Stimulated activated CD4-positive, alpha-beta T cell treated with anti-CD3 and anti-CD28 coated beads, Interleukin-12 subunit alpha, Interleukin-12 subunit beta, amount 100 ng/mL, for 4 hours (primary cell): ENCODE data around the gene SYVN1.
"Not testable (repeated sequence)": the region's sequence is repeated elsewhere in the genome, so short reads cannot be mapped to it uniquely, and the experiment has no call there.

Experiments
- DNase-seq: peaks from one replicate; pipeline ENCODE4 v3.0.0-alpha.2; 2020

The SYVN1 gene

GRCh38 chr11:65150509-65151299 is 16.4 kb upstream of the SYVN1 start:
- DNase-seq = no peak

- not testable (repeated sequence) for DNase-seq
These were observed 15.8 kb upstream of the SYVN1 start for GRCh38 chr11:65150131-65150508.

- DNase-seq = no peak
These were observed 14.3 kb upstream of the SYVN1 start for GRCh38 chr11:65148657-65149056.

GRCh38 chr11:65147352-65148075 is 13.2 kb upstream of the SYVN1 start:
- no peak for DNase-seq

- DNase-seq = no peak
These were observed 7.7 kb upstream of the SYVN1 start for GRCh38 chr11:65141896-65142494.

GRCh38 chr11:65136515-65137096 is 2.3 kb upstream of the SYVN1 start:
- DNase-seq = no peak

GRCh38 chr11:65135633-65136145 is 1.4 kb upstream of the SYVN1 start:
- DNase-seq = no peak

- peak; percentile 66 for DNase-seq
These were observed 773 bp upstream of the SYVN1 start for GRCh38 chr11:65134952-65135632.

GRCh38 chr11:65133724-65134123 is 595 bp downstream of the SYVN1 start:
- DNase-seq = no peak

GRCh38 chr11:65132988-65133700 is 1.2 kb downstream of the SYVN1 start:
- peak; percentile 60 for DNase-seq

- no peak for DNase-seq
These were observed 1.9 kb downstream of the SYVN1 start for GRCh38 chr11:65132238-65132987.

GRCh38 chr11:65131895-65132237 is 2.5 kb downstream of the SYVN1 start:
- DNase-seq = no peak

GRCh38 chr11:65131417-65131776 is 2.9 kb downstream of the SYVN1 start:
- no peak for DNase-seq

- no peak for DNase-seq
These were observed 3.5 kb downstream of the SYVN1 start for GRCh38 chr11:65130631-65131416.

GRCh38 chr11:65129649-65130441 is 4.5 kb downstream of the SYVN1 start:
- no peak for DNase-seq

- no peak for DNase-seq
These were observed 5.9 kb downstream of the SYVN1 start for GRCh38 chr11:65128182-65129145.

GRCh38 chr11:65127473-65128181 is 6.7 kb downstream of the SYVN1 start:
- no peak for DNase-seq
